Body of pancreas (tissue), 4 donors: ENCODE results near the gene UBL4A.

Source experiments
- POLR2A ChIP-seq, 3 donors: fragments of 450-650 bp; IDR thresholded peaks; one replicate each; pipeline ENCODE4 v1.6.1; 2016; ENCODE audit warnings: antibody characterized with exemption in 3 of 3, mild to moderate bottlenecking in 2 of 3
- TF ChIP-seq, protein P1 (sequence below), 7 experiments: fragments of 450-650 bp in 4 of 7; fragments of 200-600 bp in 3 of 7; sonication (generic) in 3 of 7; IDR thresholded peaks; one replicate each; pipeline ENCODE4 v1.5.1; 2016 to 2019; ENCODE audit warnings: antibody characterized with exemption in 7 of 7

GRCh38 chrX:154437971-154438893 is 48.2 kb downstream of the UBL4A start:
- TF ChIP-seq, protein P1, sequence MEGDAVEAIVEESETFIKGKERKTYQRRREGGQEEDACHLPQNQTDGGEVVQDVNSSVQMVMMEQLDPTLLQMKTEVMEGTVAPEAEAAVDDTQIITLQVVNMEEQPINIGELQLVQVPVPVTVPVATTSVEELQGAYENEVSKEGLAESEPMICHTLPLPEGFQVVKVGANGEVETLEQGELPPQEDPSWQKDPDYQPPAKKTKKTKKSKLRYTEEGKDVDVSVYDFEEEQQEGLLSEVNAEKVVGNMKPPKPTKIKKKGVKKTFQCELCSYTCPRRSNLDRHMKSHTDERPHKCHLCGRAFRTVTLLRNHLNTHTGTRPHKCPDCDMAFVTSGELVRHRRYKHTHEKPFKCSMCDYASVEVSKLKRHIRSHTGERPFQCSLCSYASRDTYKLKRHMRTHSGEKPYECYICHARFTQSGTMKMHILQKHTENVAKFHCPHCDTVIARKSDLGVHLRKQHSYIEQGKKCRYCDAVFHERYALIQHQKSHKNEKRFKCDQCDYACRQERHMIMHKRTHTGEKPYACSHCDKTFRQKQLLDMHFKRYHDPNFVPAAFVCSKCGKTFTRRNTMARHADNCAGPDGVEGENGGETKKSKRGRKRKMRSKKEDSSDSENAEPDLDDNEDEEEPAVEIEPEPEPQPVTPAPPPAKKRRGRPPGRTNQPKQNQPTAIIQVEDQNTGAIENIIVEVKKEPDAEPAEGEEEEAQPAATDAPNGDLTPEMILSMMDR (IDR thresholded peaks at IDR 0.05) = no peak
- no peak for TF ChIP-seq POLR2A (IDR thresholded peaks at IDR 0.05)
